Mesodermal cell (in vitro differentiated cells): ENCODE results near the gene MAP1B.

ENCODE experiments used
- H3K27ac ChIP-seq: 2 replicates; pipeline ENCODE4 v1.7.0; 2013; ENCODE audit warnings: mild to moderate bottlenecking, low read depth, low read length, moderate library complexity; ENCODE audit not compliant: severe bottlenecking
- H3K36me3 ChIP-seq: 2 replicates; pipeline ENCODE4 v1.7.1; 2013; ENCODE audit warnings: mild to moderate bottlenecking, low read length, moderate library complexity; ENCODE audit not compliant: control insufficient read depth, insufficient read depth
- H3K4me1 ChIP-seq: one replicate; pipeline ENCODE4 v1.7.1; 2013; ENCODE audit warnings: mild to moderate bottlenecking, low read length; ENCODE audit not compliant: insufficient read depth, control insufficient read depth, poor library complexity, severe bottlenecking
- H3K4me3 ChIP-seq: 2 replicates; pipeline ENCODE4 v1.7.0; 2013; ENCODE audit warnings: low read length, control low read depth, mild to moderate bottlenecking; ENCODE audit not compliant: insufficient read depth, poor library complexity, severe bottlenecking; ENCODE audit errors: extremely low read depth
- H3K9me3 ChIP-seq: 2 replicates; pipeline ENCODE4 v1.7.1; 2013; ENCODE audit warnings: mild to moderate bottlenecking, low read length, moderate library complexity; ENCODE audit not compliant: control insufficient read depth
- whole genome bisulfite sequencing, 2 experiments: methylation state at CpG; one replicate each; pipeline ENCODE4 v1.1.5; 2013; ENCODE audit warnings: missing lambda C conversion rate in 2 of 2; ENCODE audit not compliant: insufficient coverage in 2 of 2; 5-methylcytosine and 5-hydroxymethylcytosine counted together

Gene MAP1B

GRCh38 chr5:72133212-72133990 lies 26.1 kb downstream of the MAP1B start:
- 83 to 90% methylated on average over 1 to 2 of the region's 4 CpGs for WGBS, 2 experiments
- no peak overlapping the region for H3K4me3 ChIP-seq
- H3K9me3 ChIP-seq: no peaks in the 10 kb centered on the region
- H3K36me3 ChIP-seq: peaks cover 51% of the 10 kb centered on the region
- peaks cover 9% of the 10 kb centered on the region for H3K4me1 ChIP-seq
- no peak overlapping the region for H3K27ac ChIP-seq

- 84 to 88% methylated on average over 3 to 6 of the region's 7 CpGs for WGBS, 2 experiments
- Histone ChIP-seq H3K4me3 (no peak overlapping the region), H3K36me3 (peaks cover 55% of the 10 kb centered on the region), H3K9me3 (no peaks in the 10 kb centered on the region), H3K4me1 (peaks cover 9% of the 10 kb centered on the region), H3K27ac (no peak overlapping the region)
These were observed 27.1 kb downstream of the MAP1B start for GRCh38 chr5:72134226-72134899.

DNA sequence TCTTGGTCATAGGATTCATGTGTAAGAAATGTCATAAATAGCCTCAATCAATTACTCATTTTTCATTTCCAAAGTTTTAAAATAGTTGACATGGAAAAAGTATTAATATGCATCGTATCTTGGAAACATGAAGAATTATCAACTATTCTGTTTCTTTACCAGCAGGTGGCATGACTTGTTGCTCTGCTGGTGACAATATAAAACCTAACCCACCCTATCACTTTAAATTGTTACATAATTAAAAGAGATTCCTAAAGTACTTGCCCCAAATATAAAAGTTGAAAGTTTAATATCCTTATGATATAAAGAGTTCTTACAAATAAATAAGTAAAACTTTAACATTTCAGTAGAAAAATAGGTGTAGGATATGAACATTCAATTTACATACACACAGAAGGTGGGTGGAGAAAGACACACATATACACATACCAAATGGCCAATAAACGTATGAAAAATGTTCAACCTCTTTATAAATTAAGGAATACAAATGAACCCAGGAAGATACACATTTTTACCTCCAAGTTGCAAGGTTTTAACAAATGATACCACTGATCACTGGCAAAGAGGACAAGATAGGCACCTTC lies 30.6 kb downstream of the MAP1B start:
- no CpG with 5 or more reads among the region's 2 CpGs for WGBS, 2 experiments
- no peak overlapping the region for H3K27ac ChIP-seq
- H3K9me3 ChIP-seq: no peaks in the 10 kb centered on the region
- peaks cover 78% of the 10 kb centered on the region for H3K36me3 ChIP-seq
- no peak overlapping the region for H3K4me3 ChIP-seq
- H3K4me1 ChIP-seq: peaks cover 7% of the 10 kb centered on the region

GRCh38 chr5:72138943-72139521 lies 31.8 kb downstream of the MAP1B start:
- H3K27ac ChIP-seq: no peak overlapping the region
- WGBS, 2 experiments: 96 to 100% methylated on average over 4 to 6 of the region's 8 CpGs
- no peak overlapping the region for H3K4me3 ChIP-seq
- H3K9me3 ChIP-seq: no peaks in the 10 kb centered on the region
- H3K4me1 ChIP-seq: peaks cover 5% of the 10 kb centered on the region
- H3K36me3 ChIP-seq: peaks cover 79% of the 10 kb centered on the region

DNA sequence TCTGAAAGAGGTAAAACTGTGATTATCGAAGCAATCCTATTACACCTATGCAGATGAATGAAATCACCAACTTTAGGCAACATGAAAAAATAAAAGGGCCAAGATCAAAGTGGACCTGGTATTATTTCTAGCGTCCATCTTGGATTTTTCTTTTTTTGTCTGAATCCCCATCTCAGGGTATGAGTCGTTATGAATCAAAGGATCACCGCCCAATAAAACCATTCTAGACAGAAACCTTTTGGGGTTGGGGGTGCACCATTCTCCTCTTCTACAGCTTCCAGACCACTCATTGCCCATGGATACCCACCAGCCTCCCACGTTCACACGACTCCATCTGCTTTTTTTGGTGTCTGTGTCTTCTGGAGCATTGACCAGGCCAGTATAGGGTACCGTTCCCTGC lies 33.4 kb downstream of the MAP1B start:
- peaks cover 76% of the 10 kb centered on the region for H3K36me3 ChIP-seq
- H3K4me1 ChIP-seq: peaks cover 5% of the 10 kb centered on the region
- no peak overlapping the region for H3K27ac ChIP-seq
- WGBS, 2 experiments: 83 to 100% methylated on average over 5 to 6 of the region's 7 CpGs
- no peak overlapping the region for H3K4me3 ChIP-seq
- H3K9me3 ChIP-seq: no peaks in the 10 kb centered on the region

GRCh38 chr5:72141440-72142355 lies 34.4 kb downstream of the MAP1B start:
- WGBS, 2 experiments: 87 to 92% methylated on average over 3 to 4 of the region's 8 CpGs
- peak overlapping the region; percentile 30 for H3K27ac ChIP-seq
- H3K9me3 ChIP-seq: no peaks in the 10 kb centered on the region
- no peaks in the 10 kb centered on the region for H3K4me1 ChIP-seq
- H3K36me3 ChIP-seq: peaks cover 77% of the 10 kb centered on the region
- H3K4me3 ChIP-seq: no peak overlapping the region

GRCh38 chr5:72144762-72145161 lies 37.5 kb downstream of the MAP1B start:
- H3K9me3 ChIP-seq: no peaks in the 10 kb centered on the region
- H3K4me1 ChIP-seq: peaks cover 3% of the 10 kb centered on the region
- H3K4me3 ChIP-seq: no peak overlapping the region
- no CpG with 5 or more reads among the region's 2 CpGs for WGBS, 2 experiments
- peaks cover 90% of the 10 kb centered on the region for H3K36me3 ChIP-seq
- H3K27ac ChIP-seq: no peak overlapping the region

DNA sequence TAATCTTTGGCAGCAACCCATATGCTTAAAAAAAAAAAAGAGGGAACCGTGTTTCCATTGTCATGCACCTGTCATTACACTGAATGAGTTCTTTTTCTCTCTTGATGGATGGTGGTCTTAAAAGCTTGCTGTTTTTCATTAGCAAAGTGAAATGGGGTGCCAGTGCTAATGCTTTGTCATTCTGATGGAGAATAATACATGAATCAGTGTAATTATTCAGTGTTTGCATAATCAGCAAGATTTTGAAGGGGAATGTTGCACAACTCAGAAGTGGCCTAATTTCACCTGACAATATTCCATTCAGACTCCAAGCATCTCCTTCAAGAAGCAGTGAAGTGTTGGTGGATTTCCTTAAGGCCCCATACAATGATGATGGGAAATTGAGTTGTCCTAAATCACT lies 38.1 kb downstream of the MAP1B start:
- Histone ChIP-seq H3K27ac (no peak overlapping the region), H3K4me3 (no peak overlapping the region), H3K36me3 (peaks cover 90% of the 10 kb centered on the region), H3K4me1 (peaks cover 3% of the 10 kb centered on the region), H3K9me3 (no peaks in the 10 kb centered on the region)
- 60 to 67% methylated on average over 1 of the region's 1 CpG for WGBS, 2 experiments

- Histone ChIP-seq H3K9me3 (no peaks in the 10 kb centered on the region), H3K4me3 (no peak overlapping the region), H3K36me3 (peaks cover 90% of the 10 kb centered on the region), H3K4me1 (peaks cover 3% of the 10 kb centered on the region), H3K27ac (no peak overlapping the region)
- WGBS, 2 experiments: 97 to 98% methylated on average over 3 of the region's 3 CpGs
These were observed 38.8 kb downstream of the MAP1B start for GRCh38 chr5:72146056-72146455.

- Histone ChIP-seq H3K27ac (no peak overlapping the region), H3K9me3 (no peaks in the 10 kb centered on the region), H3K36me3 (peaks cover 90% of the 10 kb centered on the region), H3K4me1 (peaks cover 3% of the 10 kb centered on the region), H3K4me3 (no peak overlapping the region)
- WGBS, 2 experiments: 93 to 100% methylated on average over 2 to 3 of the region's 4 CpGs
These were observed 40.3 kb downstream of the MAP1B start for GRCh38 chr5:72147569-72147968.
